B cell (primary cell): Measurements from ENCODE around the gene SOSTDC1. TPM values are rescaled to one million over a fixed set of nuclear protein-coding genes. Genes with fewer than 3 reads are reported as not detected.

ENCODE experiments used
- ATAC-seq: fragments of 200-7000 bp; cut with Tn5 transposase; one replicate; pipeline ENCODE4 v1.10.0; 2021; ENCODE audit warnings: low read depth, mild to moderate bottlenecking, moderate number of reproducible peaks, moderate library complexity
- CTCF ChIA-PET: fragments of 350-600 bp; sonication (Branson Sonifier 250); formaldehyde crosslinking; loops from one replicate; lab custom pipeline; 2021; ENCODE audit warnings: antibody characterized with exemption, inconsistent platforms; lab: Charles Lee
- POLR2A ChIA-PET: fragments of 350-600 bp; sonication (Branson Sonifier 250); formaldehyde crosslinking; loops from one replicate; lab custom pipeline; 2021; ENCODE audit warnings: antibody characterized with exemption; lab: Charles Lee
- DNase-seq: peaks from one replicate; pipeline ENCODE4 v3.0.0; 2013
- H2AFZ ChIP-seq: 2 replicates; pipeline ENCODE4 v1.6.1; 2012; ENCODE audit warnings: mild to moderate bottlenecking, low read depth, low read length; ENCODE audit not compliant: insufficient read depth, poor library complexity, severe bottlenecking
- H3K27ac ChIP-seq, 2 donors: 1 replicate in 1 of 2; 2 replicates in 1 of 2; pipeline ENCODE4 v1.5.1; 2012 to 2013; ENCODE audit warnings: low read length in 2 of 2, mild to moderate bottlenecking in 2 of 2, moderate library complexity in 1 of 2
- H3K27me3 ChIP-seq, 4 experiments: fragments of 200-600 bp in 1 of 4; sonication (generic) in 1 of 4; replicated peaks in 1 of 4; 1 replicate in 2 of 4; 2 replicates in 2 of 4; pipeline versions ENCODE4 v1.6.1 to v1.7.0; 2013 to 2016; ENCODE audit warnings: low read length in 3 of 4, mild to moderate bottlenecking in 2 of 4, mixed read lengths in 1 of 4, moderate library complexity in 1 of 4; ENCODE audit not compliant: insufficient read depth in 4 of 4, control insufficient read depth in 3 of 4; ENCODE audit errors: control extremely low read depth in 1 of 4
- H3K36me3 ChIP-seq, 2 experiments: replicated peaks in 1 of 2; 1 replicate in 1 of 2; 2 replicates in 1 of 2; pipeline versions ENCODE4 v1.6.1 to v1.7.1; 2013; ENCODE audit warnings: low read length in 1 of 2; ENCODE audit not compliant: insufficient read depth in 2 of 2, control insufficient read depth in 1 of 2; ENCODE audit errors: control extremely low read depth in 1 of 2, extremely low read depth in 1 of 2
- H3K4me1 ChIP-seq, 2 donors: fragments of 200-600 bp in 1 of 2; sonication (generic) in 1 of 2; 1 replicate in 1 of 2; 2 replicates in 1 of 2; pipeline versions ENCODE4 v1.5.1 to v1.6.1; 2013 to 2017; ENCODE audit warnings: low read length in 2 of 2; ENCODE audit not compliant: control insufficient read depth in 2 of 2, insufficient read depth in 2 of 2
- H3K4me2 ChIP-seq: replicated peaks from 2 replicates; pipeline ENCODE3; 2012; ENCODE audit warnings: mild to moderate bottlenecking, low read depth, low read length; ENCODE audit not compliant: poor library complexity, severe bottlenecking
- H3K4me3 ChIP-seq, 5 experiments: fragments of 200-600 bp in 1 of 5; sonication (generic) in 1 of 5; 1 replicate in 3 of 5; 2 replicates in 2 of 5; pipeline versions ENCODE4 v1.5.1 to v1.7.0; 2011 to 2016; ENCODE audit warnings: low read length in 4 of 5, mild to moderate bottlenecking in 4 of 5, low read depth in 2 of 5, control low read depth in 1 of 5, moderate library complexity in 1 of 5; ENCODE audit not compliant: insufficient read depth in 1 of 5; ENCODE audit errors: control extremely low read depth in 1 of 5, extremely low read depth in 1 of 5
- H3K79me2 ChIP-seq: fragments of 200-600 bp; sonication (generic); one replicate; pipeline ENCODE4 v1.6.0; 2016; ENCODE audit warnings: low read length; ENCODE audit not compliant: control insufficient read depth, insufficient read depth
- H3K9ac ChIP-seq: fragments of 200-600 bp; sonication (generic); 2 replicates; pipeline ENCODE4 v1.6.1; 2017; ENCODE audit warnings: mild to moderate bottlenecking, low read length, moderate library complexity
- H3K9me3 ChIP-seq, 3 donors: one replicate each; pipeline versions ENCODE4 v1.6.1 to v1.7.1; 2013; ENCODE audit warnings: low read length in 2 of 3; ENCODE audit not compliant: control insufficient read depth in 2 of 3, insufficient read depth in 1 of 3; ENCODE audit errors: control extremely low read depth in 1 of 3
- H4K20me1 ChIP-seq: 2 replicates; pipeline ENCODE4 v1.6.0; 2012; ENCODE audit warnings: mild to moderate bottlenecking, low read length; ENCODE audit not compliant: insufficient read depth, control insufficient read depth, poor library complexity, severe bottlenecking
- H3K27ac Mint-ChIP-seq: one replicate; pipeline ENCODE4 v1.8.0; 2021; ENCODE audit warnings: mixed read lengths
- H3K27me3 Mint-ChIP-seq: one replicate; pipeline ENCODE4 v1.8.0; 2021; ENCODE audit warnings: mixed read lengths
- H3K4me1 Mint-ChIP-seq: one replicate; pipeline ENCODE4 v1.8.0; 2021; ENCODE audit warnings: mixed read lengths
- H3K4me3 Mint-ChIP-seq: one replicate; pipeline ENCODE4 v1.8.0; 2021; ENCODE audit warnings: mixed read lengths
- H3K9me3 Mint-ChIP-seq: one replicate; pipeline ENCODE4 v1.8.0; 2022; ENCODE audit warnings: mixed read lengths; ENCODE audit not compliant: insufficient read depth
- CTCF ChIP-seq: fragments of 200-600 bp; IDR thresholded peaks from one replicate; pipeline ENCODE4 v1.8.0; 2022; ENCODE audit warnings: antibody characterized with exemption, mild to moderate bottlenecking
- EZH2 ChIP-seq: IDR thresholded peaks from 2 replicates; pipeline ENCODE4 v1.6.1; 2012; ENCODE audit warnings: borderline replicate concordance, low read depth, mild to moderate bottlenecking, moderate library complexity, low read length; ENCODE audit not compliant: insufficient read depth, poor library complexity, severe bottlenecking
- WGBS: methylation state at CpG from one replicate; pipeline ENCODE4 v1.1.5; 2013; ENCODE audit warnings: missing lambda C conversion rate; ENCODE audit not compliant: insufficient coverage; 5-methylcytosine and 5-hydroxymethylcytosine counted together
- intact Hi-C: fragments of 100-400 bp; cut with micrococcal nuclease; formaldehyde crosslinking; loops from one replicate; pipeline ENCODE4 v1.10.0; 2022
- polyA plus RNA-seq: library from polyadenylated mRNA; depleted of rRNA; stranded (reverse); fragments of >200 nt; gene quantifications from 2 replicates; pipeline ENCODE4 v1.2.3, GENCODE V29; 2012
- total RNA-seq, 2 donors: library from RNA; stranded (reverse); fragments of 120-200 nt in 1 of 2; gene quantifications; 1 replicate in 1 of 2; 2 replicates in 1 of 2; pipeline versions ENCODE4 v1.2.3 to v1.2.4, GENCODE V29; 2013 to 2022

Gene SOSTDC1
- total and polyA plus RNA-seq, 2 donors (not counting 1 experiment from before 2014, with no cell fraction given), result not detected

GRCh38 chr7:16423761-16424160, 41.8 kb downstream of the SOSTDC1 start:
- no peak overlapping the region for H2AFZ ChIP-seq
- ATAC-seq (no peak), DNase-seq (no peak)
- no peaks in the 10 kb centered on the region for H3K27me3 Mint-ChIP-seq
- H3K9me3 ChIP-seq, result no peaks in the 10 kb centered on the region
- no peaks in the 10 kb centered on the region for H3K9me3 Mint-ChIP-seq
- H4K20me1 ChIP-seq, result no peaks in the 10 kb centered on the region
- H3K4me1 ChIP-seq, result peaks cover 10 to 14% of the 10 kb centered on the region in 2 donors
- ChIA-PET POLR2A (no interaction called here), CTCF (interaction anchor here (1.1 to 1.6 kb wide), 2 partner anchors 10 to 11 kb away, joined by 3 read pairs; no protein-coding TSS in a partner anchor)
- H3K27me3 ChIP-seq, result no peaks in the 10 kb centered on the region
- no peak overlapping the region for H3K4me2 ChIP-seq
- peaks cover 18% of the 10 kb centered on the region for H3K4me1 Mint-ChIP-seq
- WGBS, result no CpG with 5 or more reads among the region's 1 CpG
- no peak overlapping the region for H3K4me3 ChIP-seq
- no peak overlapping the region for H3K27ac ChIP-seq
- no peak overlapping the region for H3K27ac Mint-ChIP-seq
- H3K4me3 Mint-ChIP-seq, result no peak overlapping the region
- intact Hi-C loops, result loop anchor here (5.0 kb wide), 1 partner anchor 1514 kb away; no protein-coding TSS in a partner anchor
- no peaks in the 10 kb centered on the region for H3K79me2 ChIP-seq
- no peaks in the 10 kb centered on the region for H3K36me3 ChIP-seq
- TF ChIP-seq CTCF (no peak), EZH2 (no peak)
- H3K9ac ChIP-seq, result no peak overlapping the region

GRCh38 chr7:16422917-16423316, 42.6 kb downstream of the SOSTDC1 start:
- POLR2A ChIA-PET, result no interaction called here

More at GRCh38 chr7:16422917-16423316, 42.6 kb downstream of the SOSTDC1 start:
- no peak for TF ChIP-seq EZH2
- TF ChIP-seq CTCF, result no peak
- no peak overlapping the region for H3K4me3 Mint-ChIP-seq
- Histone ChIP-seq H3K4me1 (peaks cover 10 to 14% of the 10 kb centered on the region in 2 donors), H3K9ac (no peak overlapping the region), H3K27me3 (no peaks in the 10 kb centered on the region), H3K27ac (no peak overlapping the region), H3K4me2 (no peak overlapping the region), H3K9me3 (no peaks in the 10 kb centered on the region), H4K20me1 (no peaks in the 10 kb centered on the region), H3K79me2 (no peaks in the 10 kb centered on the region), H2AFZ (no peak overlapping the region), H3K36me3 (no peaks in the 10 kb centered on the region), H3K4me3 (no peak overlapping the region)
- peaks cover 18% of the 10 kb centered on the region for H3K4me1 Mint-ChIP-seq
- no peak overlapping the region for H3K27ac Mint-ChIP-seq
- no peaks in the 10 kb centered on the region for H3K27me3 Mint-ChIP-seq
- DNase-seq (peak; percentile 7), ATAC-seq (no peak)
- no CpG with 5 or more reads among the region's 3 CpGs for WGBS
- intact Hi-C loops, result loop anchor here (5.0 kb wide), 1 partner anchor 1514 kb away; no protein-coding TSS in a partner anchor
- H3K9me3 Mint-ChIP-seq, result no peaks in the 10 kb centered on the region
- CTCF ChIA-PET, result interaction anchor here (1.6 kb wide), 1 partner anchor 11 kb away, joined by 3 read pairs; no protein-coding TSS in a partner anchor
